Mucosa of descending colon (tissue), 3 donors: Measurements from ENCODE around the gene PIP4K2C. TPM values are rescaled to one million over a fixed set of nuclear protein-coding genes. Genes with fewer than 3 reads are reported as not detected.

Source experiments
- ATAC-seq: fragments of 200-7000 bp; cut with Tn5 transposase; one replicate; pipeline ENCODE4 v1.9.1; 2020; ENCODE audit warnings: mild to moderate bottlenecking, moderate library complexity
- DNase-seq, 3 donors: peaks; one replicate each; pipeline ENCODE4 v3.0.0-alpha.2; 2020
- H3K36me3 ChIP-seq: fragments of 200-600 bp; one replicate; pipeline ENCODE4 v1.8.0; 2021; ENCODE audit warnings: low read depth, mild to moderate bottlenecking
- H3K4me1 ChIP-seq: fragments of 200-600 bp; one replicate; pipeline ENCODE4 v1.8.0; 2021; ENCODE audit warnings: low read depth, mild to moderate bottlenecking
- H3K4me3 ChIP-seq: fragments of 200-600 bp; one replicate; pipeline ENCODE4 v1.8.0; 2021; ENCODE audit warnings: mild to moderate bottlenecking
- H3K9me3 ChIP-seq: fragments of 200-600 bp; one replicate; pipeline ENCODE4 v1.8.0; 2021; ENCODE audit warnings: mild to moderate bottlenecking
- CTCF ChIP-seq: fragments of 200-600 bp; IDR thresholded peaks from one replicate; pipeline ENCODE4 v1.8.0; 2022; ENCODE audit warnings: antibody characterized with exemption, mild to moderate bottlenecking
- intact Hi-C, 2 donors: fragments of 100-400 bp; cut with DNase I in 1 of 2; cut with micrococcal nuclease in 1 of 2; formaldehyde crosslinking; loops; one replicate each; pipeline versions ENCODE4 v1.11.0 to v1.11.1; 2022; cut with DNase I, micrococcal nuclease
- total RNA-seq, 3 donors: library from RNA; stranded (reverse); fragmentation: NEBNext Ultra II Directional in 2 of 3; extraction: Animal tissue kit (Norgen Biotek cat#: 25700) in 2 of 3; gene quantifications; one replicate each; pipeline versions ENCODE4 v1.2.1 to v1.2.4, GENCODE V29; 2021 to 2023
- donor health status: DM: no; HTN: no; CAD: no; lungs with moderate emphysema.
- donor health status: DM: no; HTN: no; CAD: no.
- donor health status: DM: no; HTN: yes; CAD: no.

Gene PIP4K2C
- total RNA-seq, 3 donors from 2014 or later = 39.0 to 55.5 (median 54.2) TPM

GRCh38 chr12:57602544-57602943 lies 11.6 kb downstream of the PIP4K2C start:
- H3K36me3 ChIP-seq = no peaks in the 10 kb centered on the region
- no peaks in the 10 kb centered on the region for H3K9me3 ChIP-seq
- intact Hi-C loops = no loop called here
- H3K4me1 ChIP-seq = peaks cover 7% of the 10 kb centered on the region
- H3K4me3 ChIP-seq = no peak overlapping the region
- DNase-seq (no peak), ATAC-seq (no peak)
- TF ChIP-seq CTCF = no peak

GRCh38 chr12:57603324-57603723 lies 12.3 kb downstream of the PIP4K2C start:
- DNase-seq (no peak), ATAC-seq (no peak)
- TF ChIP-seq CTCF = no peak
- H3K9me3 ChIP-seq = no peaks in the 10 kb centered on the region
- no peak overlapping the region for H3K4me3 ChIP-seq
- intact Hi-C loops = no loop called here
- peaks cover 7% of the 10 kb centered on the region for H3K4me1 ChIP-seq
- H3K36me3 ChIP-seq = no peaks in the 10 kb centered on the region

GRCh38 chr12:57603815-57604453 lies 12.9 kb downstream of the PIP4K2C start:
- intact Hi-C loops = no loop called here
- no peak for TF ChIP-seq CTCF
- no peaks in the 10 kb centered on the region for H3K36me3 ChIP-seq
- DNase-seq = no peak
- H3K9me3 ChIP-seq = no peaks in the 10 kb centered on the region
- ATAC-seq = peak; percentile 27
- H3K4me1 ChIP-seq = peaks cover 7% of the 10 kb centered on the region
- H3K4me3 ChIP-seq = no peak overlapping the region

GRCh38 chr12:57604454-57604991 lies 13.5 kb downstream of the PIP4K2C start, which contains the start of gene DTX3:
TSS of gene DTX3 (plus strand) at chr12:57604824. CDS start at chr12:57606518, 1,694 bp downstream.
- Histone ChIP-seq H3K4me1 (peaks cover 7% of the 10 kb centered on the region), H3K9me3 (no peaks in the 10 kb centered on the region), H3K4me3 (peak within 1 kb of the TSS; percentile 9), H3K36me3 (no peaks in the 10 kb centered on the region)
- TF ChIP-seq CTCF = no peak
- ATAC-seq = peak; percentile 46
- intact Hi-C loops = no loop called here
- peak in 1 of 3 donors; percentile 42 for DNase-seq

GRCh38 chr12:57604992-57605810 lies 14.2 kb downstream of the PIP4K2C start:
- peak in 1 of 3 donors; percentile 51 for DNase-seq
- no peaks in the 10 kb centered on the region for H3K36me3 ChIP-seq
- intact Hi-C loops = no loop called here
- ATAC-seq = peak; percentile 43
- H3K4me1 ChIP-seq = peaks cover 7% of the 10 kb centered on the region
- no peak for TF ChIP-seq CTCF
- H3K4me3 ChIP-seq = peak overlapping the region; percentile 9
- H3K9me3 ChIP-seq = no peaks in the 10 kb centered on the region
